Body of pancreas (tissue), 4 donors: ENCODE results near the gene CCDC28A.

ENCODE experiments used
- CTCF ChIP-seq, 7 experiments: fragments of 450-650 bp in 4 of 7; fragments of 200-600 bp in 3 of 7; sonication (generic) in 3 of 7; IDR thresholded peaks; one replicate each; pipeline ENCODE4 v1.5.1; 2016 to 2019; ENCODE audit warnings: antibody characterized with exemption in 7 of 7
- POLR2A ChIP-seq, 3 donors: fragments of 450-650 bp; IDR thresholded peaks; one replicate each; pipeline ENCODE4 v1.6.1; 2016; ENCODE audit warnings: antibody characterized with exemption in 3 of 3, mild to moderate bottlenecking in 2 of 3

- TF ChIP-seq POLR2A (IDR thresholded peaks at IDR 0.05) (no peak), CTCF (IDR thresholded peaks at IDR 0.05) (no peak)
Observed at GRCh38 chr6:138782243-138782642, 8.7 kb downstream of the CCDC28A start.
